GM18498 (cell line): ENCODE results near the gene PAPPA2.
"Not testable (repeated sequence)": the region's sequence is repeated elsewhere in the genome, so short reads cannot be mapped to it uniquely, and the experiment has no call there.

ENCODE experiments used
- ATAC-seq: cut with Tn5 transposase; IDR thresholded peaks from one replicate; pipeline ENCODE4 v1.9.1; 2021; ENCODE audit warnings: mild to moderate bottlenecking, moderate library complexity; ENCODE audit not compliant: unreplicated experiment

The PAPPA2 gene

DNA sequence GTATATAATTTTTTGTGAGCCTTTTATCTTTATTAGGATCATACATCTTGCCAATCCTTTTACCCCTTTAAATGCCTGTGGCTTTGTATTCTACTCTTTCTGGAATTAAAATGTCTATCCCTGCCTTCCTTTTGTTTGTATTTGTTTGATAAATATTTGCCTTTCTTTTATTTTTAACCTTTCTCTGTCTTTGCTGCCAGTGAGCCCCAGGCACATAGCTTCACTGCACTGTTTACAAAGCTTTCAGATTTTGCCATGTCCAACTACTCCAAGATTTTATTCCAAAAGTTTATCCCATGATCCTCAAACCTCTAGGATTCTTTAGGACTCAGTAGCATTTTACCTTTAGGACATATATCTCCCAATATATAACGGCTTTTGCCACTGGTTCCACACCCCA lies 281.2 kb downstream of the PAPPA2 start:
- ATAC-seq: no peak

- no peak for ATAC-seq
Observed at GRCh38 chr1:176745945-176746344, 283.0 kb downstream of the PAPPA2 start.

- ATAC-seq: no peak
Observed at GRCh38 chr1:176752505-176752904, 289.5 kb downstream of the PAPPA2 start.

DNA sequence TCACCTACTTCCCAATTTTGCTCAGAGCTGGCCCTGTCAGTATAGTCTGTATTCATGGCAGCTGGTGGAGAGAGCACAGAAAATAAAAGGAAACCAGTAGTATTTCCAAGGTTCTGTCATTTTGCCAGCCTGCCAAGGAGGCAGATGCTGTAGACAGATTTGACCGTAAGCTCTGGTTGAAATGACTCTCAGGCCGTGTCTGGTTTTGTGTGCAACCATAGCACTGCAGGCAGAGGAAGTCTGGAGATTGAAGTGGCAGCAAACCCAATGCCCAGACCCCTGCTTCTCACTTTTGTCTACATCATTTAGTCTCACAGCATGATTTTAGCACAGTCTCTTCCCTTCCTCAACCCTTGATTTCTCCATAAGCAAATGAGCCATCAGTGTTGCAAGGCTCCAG lies 291.7 kb downstream of the PAPPA2 start:
- no peak for ATAC-seq

DNA sequence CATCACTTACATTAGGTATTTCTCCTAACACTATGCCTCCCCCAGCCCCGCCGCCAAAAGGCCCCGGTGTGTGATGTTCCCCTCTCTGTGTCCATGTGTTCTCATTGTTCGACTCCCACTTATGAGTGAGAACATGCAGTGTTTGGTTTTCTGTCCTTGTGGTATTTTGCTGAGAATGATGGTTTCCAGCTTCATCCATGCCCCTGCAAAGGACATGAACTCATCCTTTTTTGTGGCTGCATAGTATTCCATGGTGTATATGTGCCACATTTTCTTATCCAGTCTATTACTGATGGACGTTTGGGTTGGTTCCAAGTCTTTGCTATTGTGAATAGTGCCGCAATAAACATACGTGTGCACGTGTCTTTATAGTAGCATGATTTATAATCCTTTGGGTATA lies 293.8 kb downstream of the PAPPA2 start:
- ATAC-seq: not testable (repeated sequence)

DNA sequence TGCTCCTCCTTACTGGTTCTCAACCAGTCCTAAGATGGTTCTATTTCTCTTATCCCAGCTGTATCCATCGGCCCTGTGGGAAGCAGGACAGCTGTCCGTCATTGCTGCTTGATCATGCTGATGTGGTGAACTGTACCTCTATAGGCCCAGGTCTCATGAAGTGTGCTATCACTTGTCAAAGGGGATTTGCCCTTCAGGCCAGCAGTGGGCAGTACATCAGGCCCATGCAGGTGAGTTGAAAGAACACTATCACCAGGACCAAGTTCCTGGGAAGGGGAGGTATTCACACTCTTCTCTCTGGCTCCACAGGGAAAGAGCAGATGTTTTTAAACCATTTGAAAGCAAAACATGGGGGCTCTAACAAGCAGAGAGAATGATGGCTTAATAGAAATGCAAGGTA lies 302.6 kb downstream of the PAPPA2 start:
- ATAC-seq: no peak

DNA sequence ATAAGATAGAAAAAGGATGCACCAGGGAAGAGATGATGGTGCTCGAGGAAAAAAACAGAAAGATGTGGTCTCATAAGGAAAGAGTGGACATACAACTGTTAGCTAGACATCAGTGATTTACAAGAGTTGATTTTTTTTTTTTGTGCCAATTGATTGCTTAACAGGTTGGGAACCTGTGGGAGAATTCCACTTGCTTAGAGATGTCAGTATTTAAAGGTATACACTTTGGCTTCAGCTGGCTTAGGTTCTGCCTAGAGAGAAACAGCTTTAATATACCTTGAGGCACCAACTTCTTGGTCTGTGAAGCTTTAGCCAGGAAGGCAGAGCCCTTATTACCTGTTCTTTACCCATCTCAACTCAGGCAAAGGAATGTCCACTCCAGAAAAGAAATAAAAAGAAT lies 303.8 kb downstream of the PAPPA2 start:
- no peak for ATAC-seq

DNA sequence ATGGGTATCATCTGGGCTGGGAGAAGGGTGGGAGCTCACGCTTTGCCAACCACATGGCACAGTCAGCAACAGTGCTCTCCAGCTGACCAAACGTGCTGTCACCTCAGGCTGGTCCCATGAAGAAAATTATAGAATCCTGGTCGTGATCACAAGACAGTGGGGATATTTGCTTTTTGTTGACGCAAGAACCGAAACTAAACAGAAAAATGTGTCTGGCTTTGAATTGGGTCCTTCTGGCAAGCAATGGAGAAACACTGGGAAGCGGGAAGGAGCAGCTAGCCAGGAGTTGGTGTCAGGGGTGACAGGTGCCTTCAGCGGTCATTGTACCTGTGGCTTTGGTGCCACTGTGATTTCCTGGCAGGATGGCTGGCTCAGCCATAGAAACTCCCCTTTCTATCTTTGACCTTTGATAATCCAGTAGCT lies 304.8 kb downstream of the PAPPA2 start:
- no peak for ATAC-seq

- no peak for ATAC-seq
Observed at GRCh38 chr1:176768532-176768931, 305.6 kb downstream of the PAPPA2 start.

DNA sequence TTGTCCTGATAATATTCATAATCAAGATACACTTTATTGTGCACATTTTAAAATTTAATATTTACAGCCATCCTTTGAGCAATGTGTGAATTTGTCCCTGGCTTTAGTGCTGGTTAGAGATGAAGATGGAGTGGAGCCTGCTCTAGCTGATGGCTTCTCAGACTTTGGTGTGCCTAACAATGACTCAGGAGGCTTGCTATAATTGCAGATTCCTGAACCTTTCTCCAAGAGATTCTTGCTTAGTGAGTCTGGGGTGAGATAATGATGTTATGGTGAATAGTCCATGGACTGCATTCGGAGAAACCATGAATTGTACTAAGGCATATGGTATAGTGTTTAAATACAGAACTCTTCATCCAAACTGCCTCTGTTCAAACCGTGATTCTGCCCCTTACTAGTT lies 307.1 kb downstream of the PAPPA2 start:
- no peak for ATAC-seq

GRCh38 chr1:176773038-176773437 lies 310.1 kb downstream of the PAPPA2 start:
- no peak for ATAC-seq

- no peak for ATAC-seq
Observed at GRCh38 chr1:176774224-176774623, 311.2 kb downstream of the PAPPA2 start.

- no peak for ATAC-seq
Observed at GRCh38 chr1:176775378-176775777, 312.4 kb downstream of the PAPPA2 start.

GRCh38 chr1:176775996-176776395 lies 313.0 kb downstream of the PAPPA2 start:
- no peak for ATAC-seq

DNA sequence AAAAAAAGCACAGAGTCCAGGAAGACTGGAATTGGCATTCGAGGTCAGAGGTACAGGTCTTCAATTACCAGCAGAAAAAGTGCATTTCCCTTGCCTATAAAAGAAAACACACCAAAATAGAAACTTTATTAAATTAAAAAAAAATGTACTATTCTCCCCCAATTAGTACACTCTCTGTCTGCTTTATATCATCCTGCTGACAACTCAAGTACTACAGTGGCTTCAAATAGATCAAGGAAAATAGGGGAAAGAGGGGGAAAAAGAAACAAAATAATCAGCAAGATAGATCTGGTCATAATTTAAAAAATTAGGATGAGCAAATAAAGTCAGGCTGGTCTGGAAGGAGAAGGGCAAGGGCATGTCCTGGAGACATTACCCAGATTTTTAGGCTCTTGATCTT lies 315.1 kb downstream of the PAPPA2 start:
- no peak for ATAC-seq

DNA sequence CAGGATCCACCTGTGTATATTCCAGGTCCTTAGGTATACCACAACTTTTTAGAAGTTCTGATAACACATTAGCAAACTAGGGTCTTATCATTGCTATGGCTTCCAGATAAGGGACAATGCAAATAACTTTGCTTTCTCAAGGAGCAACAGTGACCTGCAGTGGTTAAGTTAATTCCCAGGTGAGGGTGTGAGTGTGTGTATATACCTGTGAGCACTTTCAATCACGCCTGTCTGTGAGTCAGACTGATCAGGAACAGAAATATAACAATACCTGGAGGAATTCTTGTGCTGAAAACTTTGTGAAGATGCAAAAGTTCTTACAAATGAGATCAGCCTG lies 317.0 kb downstream of the PAPPA2 start:
- ATAC-seq: no peak

GRCh38 chr1:176783309-176783708 lies 320.3 kb downstream of the PAPPA2 start:
- ATAC-seq: no peak

- ATAC-seq: no peak
Observed at GRCh38 chr1:176785056-176785455, 322.1 kb downstream of the PAPPA2 start.

- no peak for ATAC-seq
Observed at GRCh38 chr1:176785791-176786190, 322.8 kb downstream of the PAPPA2 start.

GRCh38 chr1:176786274-176786673 lies 323.3 kb downstream of the PAPPA2 start:
- ATAC-seq: no peak

- no peak for ATAC-seq
Observed at GRCh38 chr1:176789571-176790090, 326.7 kb downstream of the PAPPA2 start.

DNA sequence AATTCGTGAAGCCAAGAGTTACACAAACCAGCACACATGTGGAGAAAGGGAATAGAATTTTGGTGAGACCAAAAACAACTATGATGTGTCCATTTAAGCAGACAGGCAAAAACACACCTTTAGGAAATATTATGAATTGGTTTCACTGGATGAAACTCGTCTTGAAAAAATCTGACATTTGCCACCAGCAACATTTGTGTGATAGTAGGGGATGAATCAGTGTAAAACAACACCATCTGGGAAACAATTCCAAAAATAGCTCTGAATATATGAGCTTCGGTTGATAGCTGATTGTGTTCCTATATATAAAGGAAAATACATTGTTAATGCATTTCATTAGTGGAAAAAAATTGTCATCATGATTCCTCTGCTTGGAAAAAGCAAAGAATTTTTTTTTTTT lies 327.8 kb downstream of the PAPPA2 start:
- no peak for ATAC-seq

GRCh38 chr1:176791906-176792305 lies 328.9 kb downstream of the PAPPA2 start:
- ATAC-seq: no peak
